Coronary artery (tissue), 2 donors: Measurements from ENCODE around the gene SCNN1B.
A peak's percentile ranks its signal among the peaks of the same experiment; 100 is the strongest.
"Not testable (repeated sequence)": the region's sequence is repeated elsewhere in the genome, so short reads cannot be mapped to it uniquely, and the experiment has no call there.

Source experiments
- DNase-seq: peaks from one replicate; pipeline ENCODE4 v3.0.0-alpha.2; 2017; ENCODE audit warnings: low spot score
- H3K27ac ChIP-seq, 2 donors: fragments of 200-600 bp; sonication (generic); one replicate each; pipeline ENCODE4 v1.5.1; 2016 to 2019
- H3K4me3 ChIP-seq: fragments of 200-600 bp; sonication (generic); 2 replicates; pipeline ENCODE4 v1.5.1; 2016; ENCODE audit warnings: mild to moderate bottlenecking, moderate library complexity
- TF ChIP-seq, protein P1 (sequence below): fragments of 200-600 bp; sonication (generic); IDR thresholded peaks from one replicate; pipeline ENCODE4 v1.5.1; 2019; ENCODE audit warnings: antibody characterized with exemption

Gene SCNN1B, protein sequence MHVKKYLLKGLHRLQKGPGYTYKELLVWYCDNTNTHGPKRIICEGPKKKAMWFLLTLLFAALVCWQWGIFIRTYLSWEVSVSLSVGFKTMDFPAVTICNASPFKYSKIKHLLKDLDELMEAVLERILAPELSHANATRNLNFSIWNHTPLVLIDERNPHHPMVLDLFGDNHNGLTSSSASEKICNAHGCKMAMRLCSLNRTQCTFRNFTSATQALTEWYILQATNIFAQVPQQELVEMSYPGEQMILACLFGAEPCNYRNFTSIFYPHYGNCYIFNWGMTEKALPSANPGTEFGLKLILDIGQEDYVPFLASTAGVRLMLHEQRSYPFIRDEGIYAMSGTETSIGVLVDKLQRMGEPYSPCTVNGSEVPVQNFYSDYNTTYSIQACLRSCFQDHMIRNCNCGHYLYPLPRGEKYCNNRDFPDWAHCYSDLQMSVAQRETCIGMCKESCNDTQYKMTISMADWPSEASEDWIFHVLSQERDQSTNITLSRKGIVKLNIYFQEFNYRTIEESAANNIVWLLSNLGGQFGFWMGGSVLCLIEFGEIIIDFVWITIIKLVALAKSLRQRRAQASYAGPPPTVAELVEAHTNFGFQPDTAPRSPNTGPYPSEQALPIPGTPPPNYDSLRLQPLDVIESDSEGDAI

DNA sequence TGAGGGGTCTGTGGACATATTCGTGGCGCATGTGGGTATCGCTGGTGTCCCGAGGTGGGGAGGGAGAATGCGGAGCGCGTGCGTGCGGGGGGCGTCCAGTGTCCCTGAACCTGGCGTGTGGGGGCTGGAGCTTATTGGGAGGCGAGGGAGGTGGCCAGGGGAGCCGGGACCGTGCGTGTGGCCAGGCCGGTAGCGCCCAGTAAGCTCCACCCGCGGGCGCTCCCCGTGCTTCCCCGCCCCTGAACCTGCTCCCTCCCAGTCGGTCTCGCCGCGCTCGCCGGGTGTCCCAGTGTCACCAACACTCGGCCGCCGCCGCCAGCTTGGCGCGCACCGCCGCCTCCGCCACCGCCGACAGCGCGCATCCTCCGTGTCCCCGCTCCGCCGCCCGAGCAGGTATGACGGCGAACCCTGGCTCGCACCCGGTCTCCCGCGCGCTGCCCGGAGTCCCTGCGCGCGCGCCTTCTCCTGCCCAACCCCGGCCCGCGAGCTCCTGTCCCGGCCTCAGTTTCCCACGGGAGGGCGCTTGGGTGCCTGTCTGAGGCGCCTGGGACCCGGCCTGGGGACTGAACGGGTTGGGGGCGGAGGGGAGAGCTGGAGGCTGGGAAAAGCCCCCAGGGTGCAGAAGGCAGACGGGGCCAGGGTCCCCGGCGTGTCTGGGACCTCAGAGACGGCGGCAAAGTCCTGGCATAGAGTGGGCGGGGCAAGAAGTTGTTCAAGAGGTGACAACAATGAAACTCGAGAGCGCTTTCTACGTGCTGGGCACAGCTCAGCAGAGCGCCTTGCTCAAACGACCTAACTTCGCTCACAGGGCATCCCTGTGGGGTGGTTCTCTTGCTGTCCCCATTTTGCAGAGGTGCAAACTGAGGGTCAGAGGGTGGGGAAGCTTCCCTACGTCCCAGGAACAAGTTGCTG is at the start of gene SCNN1B:
SCNN1B (plus strand) TSS at position 258 of the 912 bp plus-strand sequence. CDS start 46,298 bp downstream, outside the sequence.
- TF ChIP-seq, protein P1, sequence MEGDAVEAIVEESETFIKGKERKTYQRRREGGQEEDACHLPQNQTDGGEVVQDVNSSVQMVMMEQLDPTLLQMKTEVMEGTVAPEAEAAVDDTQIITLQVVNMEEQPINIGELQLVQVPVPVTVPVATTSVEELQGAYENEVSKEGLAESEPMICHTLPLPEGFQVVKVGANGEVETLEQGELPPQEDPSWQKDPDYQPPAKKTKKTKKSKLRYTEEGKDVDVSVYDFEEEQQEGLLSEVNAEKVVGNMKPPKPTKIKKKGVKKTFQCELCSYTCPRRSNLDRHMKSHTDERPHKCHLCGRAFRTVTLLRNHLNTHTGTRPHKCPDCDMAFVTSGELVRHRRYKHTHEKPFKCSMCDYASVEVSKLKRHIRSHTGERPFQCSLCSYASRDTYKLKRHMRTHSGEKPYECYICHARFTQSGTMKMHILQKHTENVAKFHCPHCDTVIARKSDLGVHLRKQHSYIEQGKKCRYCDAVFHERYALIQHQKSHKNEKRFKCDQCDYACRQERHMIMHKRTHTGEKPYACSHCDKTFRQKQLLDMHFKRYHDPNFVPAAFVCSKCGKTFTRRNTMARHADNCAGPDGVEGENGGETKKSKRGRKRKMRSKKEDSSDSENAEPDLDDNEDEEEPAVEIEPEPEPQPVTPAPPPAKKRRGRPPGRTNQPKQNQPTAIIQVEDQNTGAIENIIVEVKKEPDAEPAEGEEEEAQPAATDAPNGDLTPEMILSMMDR = no peak
- Histone ChIP-seq H3K27ac (no peak within 1 kb of the TSS), H3K4me3 (peak within 1 kb of the TSS; percentile 46)
- no peak for DNase-seq

DNA sequence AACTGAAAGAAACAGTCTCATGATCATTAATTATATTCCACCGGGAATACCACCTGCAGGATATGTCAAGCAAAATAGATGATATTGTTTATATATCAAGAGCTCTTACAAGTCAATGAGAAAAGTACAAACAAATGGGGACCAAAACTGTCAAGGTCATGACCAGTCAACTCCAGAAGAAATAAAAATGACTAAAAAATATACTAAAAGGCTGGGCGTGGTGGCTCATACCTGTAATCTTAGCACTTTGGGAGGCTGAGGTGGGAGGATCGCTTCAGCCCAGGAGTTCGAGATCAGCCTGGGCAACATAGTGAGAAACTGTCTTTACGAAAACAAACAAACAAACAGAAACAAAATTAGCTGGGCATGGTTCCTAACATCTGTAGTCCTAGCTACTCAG is 49.8 kb upstream of the SCNN1B start:
- TF ChIP-seq, protein P1 = no peak
- H3K4me3 ChIP-seq = no peak overlapping the region
- no peak for DNase-seq
- H3K27ac ChIP-seq = no peak overlapping the region

DNA sequence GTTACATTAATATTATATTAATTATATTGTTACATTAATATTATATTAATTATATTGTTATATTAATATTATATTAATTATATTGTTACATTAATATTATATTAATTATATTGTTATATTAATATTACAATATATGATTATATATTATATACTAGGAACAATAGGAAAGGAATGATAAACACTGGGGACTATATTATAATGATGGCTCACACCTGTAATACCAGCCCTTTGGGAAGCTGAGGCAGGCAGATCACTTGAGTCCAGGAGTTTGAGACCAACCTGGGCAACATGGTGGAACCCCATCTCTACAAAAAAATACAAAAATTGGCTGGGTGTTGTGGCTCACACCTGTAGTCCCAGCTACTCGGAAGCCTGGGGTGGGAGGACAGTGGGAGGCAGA is 48.5 kb upstream of the SCNN1B start:
- not testable (repeated sequence) for H3K4me3 ChIP-seq, DNase-seq

DNA sequence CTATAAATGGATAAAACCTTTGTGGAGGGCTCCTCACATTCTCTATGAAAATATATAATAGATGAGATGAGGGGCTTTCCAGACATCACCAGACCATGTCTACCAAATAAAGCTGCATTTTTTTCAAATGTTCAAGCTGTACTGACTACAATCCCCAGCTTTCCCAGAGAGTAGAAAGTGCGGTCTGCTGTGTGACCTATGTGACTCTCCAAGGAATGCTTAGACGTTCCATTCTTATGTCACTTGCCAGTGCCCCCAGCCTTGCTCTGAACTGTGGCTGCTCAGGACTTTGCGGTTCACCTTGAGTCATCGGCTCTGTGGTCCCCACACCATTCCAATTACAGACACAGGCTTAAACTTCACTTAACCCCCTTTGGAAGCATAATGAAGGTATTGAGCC is 47.8 kb upstream of the SCNN1B start:
- DNase-seq = no peak
- Histone ChIP-seq H3K27ac (no peak overlapping the region), H3K4me3 (no peak overlapping the region)
- TF ChIP-seq, protein P1 = no peak

More for the DNA sequence above, 48.5 kb upstream of the SCNN1B start:
- not testable (repeated sequence) for H3K27ac ChIP-seq

DNA sequence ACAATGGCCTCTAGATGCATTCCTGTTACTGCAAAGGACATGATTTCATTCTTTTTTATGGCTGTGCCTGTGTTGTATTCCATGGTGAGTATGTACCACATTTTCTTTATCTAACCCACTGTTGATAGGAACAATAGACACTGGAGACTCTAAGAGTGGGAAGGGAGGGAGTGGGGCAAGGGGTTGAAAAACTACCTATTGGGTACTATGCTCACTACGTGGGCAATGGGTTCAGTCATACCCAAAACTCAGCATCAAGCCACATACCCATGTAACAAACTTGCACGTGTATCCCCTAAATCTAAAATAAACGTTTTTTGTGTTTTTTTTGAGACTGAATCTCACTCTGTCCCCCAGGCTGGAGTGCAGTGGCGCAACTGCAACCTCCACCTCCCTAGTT is 47.1 kb upstream of the SCNN1B start:
- H3K27ac ChIP-seq = no peak overlapping the region
- H3K4me3 ChIP-seq = no peak overlapping the region
- no peak for DNase-seq
- TF ChIP-seq, protein P1 = no peak

DNA sequence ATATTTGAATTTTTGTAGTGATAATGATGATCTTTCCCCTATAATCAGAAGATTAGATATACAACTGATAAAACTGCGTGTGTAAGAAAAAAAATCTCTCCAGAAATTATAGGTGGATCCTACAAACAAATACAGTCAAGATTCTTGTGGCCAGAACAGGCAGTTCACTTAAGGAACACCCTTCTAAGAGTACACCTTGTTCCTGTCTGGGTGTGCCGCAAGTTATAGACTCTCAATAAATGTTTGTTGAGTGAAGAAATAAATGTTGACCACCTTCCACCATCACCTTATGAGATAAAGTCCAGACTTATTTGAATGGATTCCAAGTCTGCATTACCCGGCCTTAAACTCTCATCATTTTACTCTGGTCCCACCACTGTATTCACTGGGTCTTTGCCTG is 45.7 kb upstream of the SCNN1B start:
- TF ChIP-seq, protein P1 = no peak
- H3K4me3 ChIP-seq = no peak overlapping the region
- no peak overlapping the region for H3K27ac ChIP-seq
- no peak for DNase-seq

DNA sequence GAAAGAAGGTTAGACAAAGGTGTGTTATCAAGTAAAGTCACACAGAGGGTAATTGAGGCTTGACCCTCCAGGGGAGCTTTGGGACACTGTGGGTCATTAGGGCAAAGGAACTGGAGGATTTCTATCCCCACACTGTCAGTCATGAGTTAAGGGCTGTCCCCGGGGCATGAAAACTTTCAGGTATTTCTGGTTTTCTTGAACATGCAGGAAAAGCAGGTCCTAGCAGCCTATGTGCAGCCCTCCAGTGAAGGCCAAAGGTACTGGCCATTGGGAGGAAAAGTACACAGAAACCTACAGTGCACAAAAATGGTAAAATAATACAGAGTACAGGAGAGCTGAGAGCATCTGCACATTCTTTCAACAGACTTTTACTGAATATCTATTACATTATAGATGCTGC is 44.4 kb upstream of the SCNN1B start:
- DNase-seq = no peak
- Histone ChIP-seq H3K4me3 (no peak overlapping the region), H3K27ac (no peak overlapping the region)
- TF ChIP-seq, protein P1 = no peak
